Measurements from ENCODE around the gene AKR1D1. TPM values are rescaled to one million over a fixed set of nuclear protein-coding genes. Genes with fewer than 3 reads are reported as not detected.

Gene AKR1D1
- total and polyA plus RNA-seq, 10 of the 15 experiments (the other 5 are each of a cell fraction or from before 2014, with no cell fraction given) = 0.09 to 0.34 TPM; not detected in 8

DNA sequence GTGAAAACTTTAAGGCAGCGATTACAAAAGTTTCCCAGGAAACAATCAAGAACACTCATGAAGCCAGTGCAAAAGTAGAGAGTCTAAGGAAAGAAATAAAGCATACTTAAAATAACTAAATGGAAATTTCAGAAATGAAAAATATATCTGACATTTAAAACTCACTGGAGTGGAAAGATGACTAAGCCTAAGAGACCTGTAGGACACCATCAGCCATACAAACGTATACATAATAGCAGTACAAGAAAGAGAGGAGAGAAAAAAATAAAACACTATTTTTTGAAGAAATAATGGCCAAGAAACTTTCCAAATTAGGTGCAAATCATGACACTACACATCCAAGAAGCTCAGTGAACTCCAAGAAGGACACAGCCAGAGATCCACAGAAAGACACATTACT, 5.4 kb upstream of the AKR1D1 start:
- TF ChIP-seq WRNIP1 (IDR thresholded peaks at IDR 0.05; ENCODE audit: borderline replicate concordance, low read depth, low read length) (no peak), EP300 (IDR thresholded peaks at IDR 0.05; ENCODE audit: borderline replicate concordance in 1 of 2, control insufficient read depth in 1 of 2, low read depth in 2 of 2, low read length in 2 of 2) (no peak), HDAC6 (IDR thresholded peaks at IDR 0.05; ENCODE audit: unreplicated experiment) (no peak), CBX5 (IDR thresholded peaks at IDR 0.05; ENCODE audit: low read depth) (no peak), MYC (IDR thresholded peaks at IDR 0.05; ENCODE audit: insufficient read depth, insufficient read length, insufficient replicate concordance, low read length, severe bottlenecking) (no peak), CBFB (IDR thresholded peaks at IDR 0.05; ENCODE audit: low read depth) (no peak), TAF1 (IDR thresholded peaks at IDR 0.05; ENCODE audit: borderline replicate concordance, low read depth, low read length) (no peak), SIN3A (IDR thresholded peaks at IDR 0.05; ENCODE audit: low read depth, low read length) (no peak), FOXK2 (IDR thresholded peaks at IDR 0.05) (no peak), IRF4 (IDR thresholded peaks at IDR 0.05; ENCODE audit: low read depth, low read length) (no peak), CEBPB (IDR thresholded peaks at IDR 0.05; ENCODE audit: borderline replicate concordance in 1 of 2, low read depth in 2 of 2, low read length in 2 of 2) (no peak), NFIC (IDR thresholded peaks at IDR 0.05; ENCODE audit: low read depth, low read length) (no peak), TCF3 (IDR thresholded peaks at IDR 0.05; ENCODE audit: borderline replicate concordance, insufficient read depth, low read depth, low read length) (no peak), KAT2A (conservative IDR thresholded peaks at IDR 0.05; ENCODE audit: control insufficient read depth, low read depth, low read length) (no peak), IKZF2 (IDR thresholded peaks at IDR 0.05) (no peak), RCOR1 (conservative IDR thresholded peaks at IDR 0.05; ENCODE audit: low read depth, low read length) (no peak), SMAD1 (IDR thresholded peaks at IDR 0.05; ENCODE audit: low read depth, partially characterized antibody) (no peak), CHD2 (IDR thresholded peaks at IDR 0.05; ENCODE audit: borderline replicate concordance, low read depth, low read length) (no peak)
- TF ChIP-seq, protein P1, sequence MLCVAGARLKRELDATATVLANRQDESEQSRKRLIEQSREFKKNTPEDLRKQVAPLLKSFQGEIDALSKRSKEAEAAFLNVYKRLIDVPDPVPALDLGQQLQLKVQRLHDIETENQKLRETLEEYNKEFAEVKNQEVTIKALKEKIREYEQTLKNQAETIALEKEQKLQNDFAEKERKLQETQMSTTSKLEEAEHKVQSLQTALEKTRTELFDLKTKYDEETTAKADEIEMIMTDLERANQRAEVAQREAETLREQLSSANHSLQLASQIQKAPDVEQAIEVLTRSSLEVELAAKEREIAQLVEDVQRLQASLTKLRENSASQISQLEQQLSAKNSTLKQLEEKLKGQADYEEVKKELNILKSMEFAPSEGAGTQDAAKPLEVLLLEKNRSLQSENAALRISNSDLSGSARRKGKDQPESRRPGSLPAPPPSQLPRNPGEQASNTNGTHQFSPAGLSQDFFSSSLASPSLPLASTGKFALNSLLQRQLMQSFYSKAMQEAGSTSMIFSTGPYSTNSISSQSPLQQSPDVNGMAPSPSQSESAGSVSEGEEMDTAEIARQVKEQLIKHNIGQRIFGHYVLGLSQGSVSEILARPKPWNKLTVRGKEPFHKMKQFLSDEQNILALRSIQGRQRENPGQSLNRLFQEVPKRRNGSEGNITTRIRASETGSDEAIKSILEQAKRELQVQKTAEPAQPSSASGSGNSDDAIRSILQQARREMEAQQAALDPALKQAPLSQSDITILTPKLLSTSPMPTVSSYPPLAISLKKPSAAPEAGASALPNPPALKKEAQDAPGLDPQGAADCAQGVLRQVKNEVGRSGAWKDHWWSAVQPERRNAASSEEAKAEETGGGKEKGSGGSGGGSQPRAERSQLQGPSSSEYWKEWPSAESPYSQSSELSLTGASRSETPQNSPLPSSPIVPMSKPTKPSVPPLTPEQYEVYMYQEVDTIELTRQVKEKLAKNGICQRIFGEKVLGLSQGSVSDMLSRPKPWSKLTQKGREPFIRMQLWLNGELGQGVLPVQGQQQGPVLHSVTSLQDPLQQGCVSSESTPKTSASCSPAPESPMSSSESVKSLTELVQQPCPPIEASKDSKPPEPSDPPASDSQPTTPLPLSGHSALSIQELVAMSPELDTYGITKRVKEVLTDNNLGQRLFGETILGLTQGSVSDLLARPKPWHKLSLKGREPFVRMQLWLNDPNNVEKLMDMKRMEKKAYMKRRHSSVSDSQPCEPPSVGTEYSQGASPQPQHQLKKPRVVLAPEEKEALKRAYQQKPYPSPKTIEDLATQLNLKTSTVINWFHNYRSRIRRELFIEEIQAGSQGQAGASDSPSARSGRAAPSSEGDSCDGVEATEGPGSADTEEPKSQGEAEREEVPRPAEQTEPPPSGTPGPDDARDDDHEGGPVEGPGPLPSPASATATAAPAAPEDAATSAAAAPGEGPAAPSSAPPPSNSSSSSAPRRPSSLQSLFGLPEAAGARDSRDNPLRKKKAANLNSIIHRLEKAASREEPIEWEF (IDR thresholded peaks at IDR 0.05; ENCODE audit: insufficient replicate concordance, low read depth, low read length) = no peak
- no peak overlapping the region for H2AFZ ChIP-seq (ENCODE audit: control insufficient read depth, low read depth, low read length)
- ATAC-seq (no peak), DNase-seq (ENCODE audit: low read depth, low spot score) (no peak), FAIRE-seq (no peak)
- H3K79me2 ChIP-seq (ENCODE audit: control insufficient read depth, insufficient read depth, low read length) = no peaks in the 10 kb centered on the region
- no peak overlapping the region for H3K4me2 ChIP-seq (ENCODE audit: control insufficient read depth, insufficient read depth)
- no peak overlapping the region for H3K27ac ChIP-seq (ENCODE audit: control insufficient read depth, insufficient read depth)
- no peaks in the 10 kb centered on the region for H3K4me1 ChIP-seq (ENCODE audit: control insufficient read depth, insufficient read depth, low read length)
- ChIA-PET CTCF (no interaction called here), POLR2A (no interaction called here), RAD21 (ENCODE audit: unreplicated experiment) (no interaction called here), SMC1A (ENCODE audit: uncharacterized antibody, unreplicated experiment) (no interaction called here)
- WGBS (ENCODE audit: insufficient coverage, insufficient replicate concordance, low lambda C conversion rate, missing lambda C conversion rate) = 50% methylated on average over 2 of the region's 2 CpGs
- H3K9ac ChIP-seq (ENCODE audit: control insufficient read depth, insufficient read depth, low read length) = no peak overlapping the region
- no peaks in the 10 kb centered on the region for H3K36me3 ChIP-seq (ENCODE audit: control insufficient read depth in 2 of 2, insufficient read depth in 2 of 2, low read length in 1 of 2)
- no TSS peak for BruUV-seq (replicated peaks)
- intact Hi-C loops (cut with micrococcal nuclease; ENCODE audit: unreplicated experiment) (no loop called here), in situ Hi-C loops (cut with MboI) (no loop called here)
- no peak overlapping the region for H3K4me3 ChIP-seq
- no peaks in the 10 kb centered on the region for H4K20me1 ChIP-seq (ENCODE audit: control insufficient read depth, insufficient read depth)
- H3K9me3 ChIP-seq (replicated peaks; ENCODE audit: control insufficient read depth, insufficient read depth, low read length) = peaks cover 3% of the 10 kb centered on the region; the same call in 2 of the 3 replicates
- no peaks in the 10 kb centered on the region for H3K27me3 ChIP-seq (replicated peaks in 1 of 2; ENCODE audit: control insufficient read depth in 2 of 2, insufficient read depth in 2 of 2, low read length in 1 of 2)

All from GM12878 (cell line).